Neuronal stem cell (in vitro differentiated cells): ENCODE results near the gene SIRPD. TPM values are rescaled to one million over a fixed set of nuclear protein-coding genes. Genes with fewer than 3 reads are reported as not detected.

ENCODE experiments used
- DNase-seq: peaks from one replicate; pipeline ENCODE4 v3.0.0-alpha.2; 2013; ENCODE audit warnings: low spot score
- H2AFZ ChIP-seq: one replicate; pipeline ENCODE4 v1.6.1; 2013; ENCODE audit warnings: mild to moderate bottlenecking, low read length, inconsistent platforms
- H2AK5ac ChIP-seq: 2 replicates; pipeline ENCODE4 v1.6.1; 2013; ENCODE audit warnings: low read depth, mild to moderate bottlenecking, inconsistent platforms, low read length, moderate library complexity, mixed read lengths
- H2BK120ac ChIP-seq: 2 replicates; pipeline ENCODE4 v1.6.1; 2013; ENCODE audit warnings: low read depth, mild to moderate bottlenecking, inconsistent platforms, low read length, moderate library complexity, mixed read lengths
- H2BK12ac ChIP-seq: one replicate; pipeline ENCODE4 v1.6.1; 2013; ENCODE audit warnings: low read length, inconsistent platforms
- H2BK15ac ChIP-seq: 2 replicates; pipeline ENCODE4 v1.6.1; 2013; ENCODE audit warnings: mild to moderate bottlenecking, low read length, inconsistent platforms, mixed read lengths
- H2BK5ac ChIP-seq: one replicate; pipeline ENCODE4 v1.6.1; 2013; ENCODE audit warnings: inconsistent platforms, mild to moderate bottlenecking, low read length, moderate library complexity
- H3K14ac ChIP-seq: one replicate; pipeline ENCODE4 v1.6.1; 2013; ENCODE audit warnings: low read length, inconsistent platforms
- H3K18ac ChIP-seq: 2 replicates; pipeline ENCODE4 v1.6.1; 2013; ENCODE audit warnings: low read length, inconsistent platforms
- H3K23ac ChIP-seq: 2 replicates; pipeline ENCODE4 v1.6.1; 2013; ENCODE audit warnings: low read depth, mild to moderate bottlenecking, mixed read lengths, low read length, inconsistent platforms; ENCODE audit not compliant: poor library complexity
- H3K27ac ChIP-seq: replicated peaks from 3 replicates; pipeline ENCODE4 v1.5.1; 2013; ENCODE audit warnings: low read length, inconsistent platforms
- H3K27me3 ChIP-seq, 3 experiments: 2 replicates each; pipeline ENCODE4 v1.6.1; 2013; ENCODE audit warnings: low read length in 3 of 3, mild to moderate bottlenecking in 2 of 3, inconsistent platforms in 1 of 3, low read depth in 1 of 3, mixed read lengths in 1 of 3, moderate library complexity in 1 of 3; ENCODE audit not compliant: control insufficient read depth in 3 of 3, insufficient read depth in 3 of 3
- H3K36me3 ChIP-seq, 2 donors: replicated peaks in 1 of 2; 2 replicates each; pipeline ENCODE4 v1.6.1; 2013; ENCODE audit warnings: low read length in 2 of 2; ENCODE audit not compliant: control insufficient read depth in 2 of 2, insufficient read depth in 2 of 2
- H3K4ac ChIP-seq: 2 replicates; pipeline ENCODE4 v1.6.1; 2013; ENCODE audit warnings: inconsistent platforms, mild to moderate bottlenecking, low read length, moderate library complexity
- H3K4me1 ChIP-seq, 2 donors: 1 replicate in 1 of 2; 2 replicates in 1 of 2; pipeline ENCODE4 v1.6.1; 2013; ENCODE audit warnings: low read length in 2 of 2, low read depth in 1 of 2; ENCODE audit not compliant: control insufficient read depth in 2 of 2, insufficient read depth in 1 of 2
- H3K4me2 ChIP-seq: one replicate; pipeline ENCODE4 v1.6.1; 2013; ENCODE audit warnings: mild to moderate bottlenecking, low read length, inconsistent platforms; ENCODE audit not compliant: insufficient read depth, poor library complexity, severe bottlenecking
- H3K4me3 ChIP-seq, 2 donors: 2 replicates each; pipeline ENCODE4 v1.5.1; 2013; ENCODE audit warnings: low read length in 2 of 2, mild to moderate bottlenecking in 2 of 2, inconsistent platforms in 1 of 2, moderate library complexity in 1 of 2
- H3K79me1 ChIP-seq: one replicate; pipeline ENCODE4 v1.6.1; 2013; ENCODE audit warnings: low read depth, mild to moderate bottlenecking, inconsistent platforms, low read length, moderate library complexity
- H3K9ac ChIP-seq: one replicate; pipeline ENCODE4 v1.6.1; 2013; ENCODE audit warnings: mild to moderate bottlenecking, low read depth, low read length, inconsistent platforms; ENCODE audit not compliant: poor library complexity
- H3K9me3 ChIP-seq, 2 donors: replicated peaks in 1 of 2; 2 replicates each; pipeline versions ENCODE3 to v1.6.1; 2013; ENCODE audit warnings: low read length in 2 of 2, mild to moderate bottlenecking in 2 of 2, inconsistent platforms in 1 of 2, low read depth in 1 of 2, mixed read lengths in 1 of 2, moderate library complexity in 1 of 2; ENCODE audit not compliant: control insufficient read depth in 2 of 2, insufficient read depth in 1 of 2
- H4K8ac ChIP-seq: one replicate; pipeline ENCODE4 v1.6.1; 2013; ENCODE audit warnings: low read depth, mild to moderate bottlenecking, inconsistent platforms, low read length, moderate library complexity
- H4K91ac ChIP-seq: one replicate; pipeline ENCODE4 v1.6.1; 2013; ENCODE audit warnings: low read length, low read depth, mild to moderate bottlenecking, inconsistent platforms; ENCODE audit not compliant: poor library complexity
- WGBS, 2 donors: extraction: QIAGEN DNeasy Blood & Tissue Kit; methylation state at CpG; one replicate each; pipeline ENCODE4 v1.1.7; 2013; ENCODE audit warnings: missing lambda C conversion rate in 2 of 2, mixed read lengths in 1 of 2; ENCODE audit not compliant: insufficient read length in 2 of 2, insufficient replicate concordance in 1 of 2; ENCODE audit errors: extremely low coverage in 2 of 2; 5-methylcytosine and 5-hydroxymethylcytosine counted together
- small RNA-seq: library from polyadenylated mRNA; stranded (forward); fragments of <200 nt; extraction: miRNeasy Mini kit (QIAGEN cat#:217004); gene quantifications from one replicate; pipeline ENCODE3, GENCODE V24; 2013; ENCODE audit not compliant: insufficient read depth

Gene SIRPD

GRCh38 chr20:1484438-1485116, 72.9 kb downstream of the SIRPD start:
- no peak overlapping the region for H2BK15ac ChIP-seq
- H2BK120ac ChIP-seq: no peak overlapping the region
- no peak overlapping the region for H3K14ac ChIP-seq
- H3K27me3 ChIP-seq: peaks cover 0 to 32% (median 0%) of the 10 kb centered on the region in 3 experiments
- no peak overlapping the region for H3K18ac ChIP-seq
- H4K91ac ChIP-seq: no peak overlapping the region
- no peaks in the 10 kb centered on the region for H3K9me3 ChIP-seq
- no peaks in the 10 kb centered on the region for H3K79me1 ChIP-seq
- no peak overlapping the region for H3K4ac ChIP-seq
- H3K36me3 ChIP-seq: no peaks in the 10 kb centered on the region
- H2AK5ac ChIP-seq: no peak overlapping the region
- H2BK12ac ChIP-seq: no peak overlapping the region
- no peak overlapping the region for H2AFZ ChIP-seq
- H3K4me1 ChIP-seq: no peaks in the 10 kb centered on the region
- H4K8ac ChIP-seq: no peak overlapping the region
- DNase-seq: no peak
- no CpG with 5 or more reads among the region's 5 CpGs for WGBS, 2 donors
- H3K23ac ChIP-seq: no peak overlapping the region
- no peak overlapping the region for H3K4me3 ChIP-seq
- H3K4me2 ChIP-seq: no peak overlapping the region
- H3K9ac ChIP-seq: no peak overlapping the region
- H2BK5ac ChIP-seq: no peak overlapping the region
- H3K27ac ChIP-seq: no peak overlapping the region

Small RNA genes within 50 kb of the gene (small RNA-seq; reads per million reads assigned to genes)
- gene RNU6-917P: not detected
